ENCODE measurements around the gene NUP210L. TPM values are rescaled to one million over a fixed set of nuclear protein-coding genes. Genes with fewer than 3 reads are reported as not detected.

NUP210L gene
- total and polyA plus RNA-seq, 2 of the 13 experiments (the other 11 are each of a cell fraction or from before 2014, with no cell fraction given) = not detected

- TF ChIP-seq SAP130 (CRISPR knock-in tag; IDR thresholded peaks at IDR 0.05; ENCODE audit: low read depth) (peak; percentile 92), ZNF337 (CRISPR knock-in tag; IDR thresholded peaks at IDR 0.05; ENCODE audit: borderline replicate concordance, low read depth) (peak; percentile 47; the same call in 1 of the 2 replicates), JUNB (CRISPR knock-in tag; IDR thresholded peaks at IDR 0.05; ENCODE audit: borderline replicate concordance) (no peak), ZNF672 (CRISPR knock-in tag; IDR thresholded peaks at IDR 0.05) (no peak), GABPA (IDR thresholded peaks at IDR 0.05; ENCODE audit: low read depth, low read length) (no peak; the same call in 1 of the 2 replicates), GABPA (CRISPR knock-in tag; IDR thresholded peaks at IDR 0.05; ENCODE audit: low read depth) (peak; percentile 75), THYN1 (CRISPR knock-in tag; IDR thresholded peaks at IDR 0.05; ENCODE audit: borderline replicate concordance, low read depth) (0 out of 2 replicates have a peak, but pooled peaks have one; percentile 14), MEF2D (CRISPR knock-in tag; IDR thresholded peaks at IDR 0.05) (0 out of 2 replicates have a peak, but pooled peaks have one; percentile 85), ZNF382 (CRISPR knock-in tag; IDR thresholded peaks at IDR 0.05; ENCODE audit: borderline replicate concordance) (no peak), ZNF879 (CRISPR knock-in tag; IDR thresholded peaks at IDR 0.05) (0 out of 2 replicates have a peak, but pooled peaks have one; percentile 59), PHF8 (CRISPR knock-in tag; IDR thresholded peaks at IDR 0.05) (peak; percentile 82), DPF2 (CRISPR knock-in tag; IDR thresholded peaks at IDR 0.05; ENCODE audit: borderline replicate concordance, low read depth) (no peak), THRA (CRISPR knock-in tag; IDR thresholded peaks at IDR 0.05; ENCODE audit: borderline replicate concordance) (peak; percentile 58), HNRNPH1 (optimal IDR thresholded peaks at IDR 0.05; ENCODE audit: low read depth, low read length) (no peak), ZSCAN31 (CRISPR knock-in tag; IDR thresholded peaks at IDR 0.05; ENCODE audit: low read depth) (peak; percentile 89), ZSCAN29 (CRISPR knock-in tag; conservative IDR thresholded peaks at IDR 0.05) (peak; percentile 82), EHMT2 (IDR thresholded peaks at IDR 0.05; ENCODE audit: borderline replicate concordance, low read depth, low read length) (no peak; the same call in 1 of the 2 replicates), FOXK2 (IDR thresholded peaks at IDR 0.05) (peak; percentile 73), ZNF530 (CRISPR knock-in tag; IDR thresholded peaks at IDR 0.05; ENCODE audit: low read depth) (no peak), ASH2L (IDR thresholded peaks at IDR 0.05; ENCODE audit: insufficient read length, low read depth, low read length) (peak; percentile 81)
- TF ChIP-seq, protein P1, sequence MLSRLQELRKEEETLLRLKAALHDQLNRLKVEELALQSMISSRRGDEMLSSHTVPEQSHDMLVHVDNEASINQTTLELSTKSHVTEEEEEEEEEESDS (CRISPR knock-in tag; IDR thresholded peaks at IDR 0.05; ENCODE audit: borderline replicate concordance) = no peak
- TF ChIP-seq, protein P2, sequence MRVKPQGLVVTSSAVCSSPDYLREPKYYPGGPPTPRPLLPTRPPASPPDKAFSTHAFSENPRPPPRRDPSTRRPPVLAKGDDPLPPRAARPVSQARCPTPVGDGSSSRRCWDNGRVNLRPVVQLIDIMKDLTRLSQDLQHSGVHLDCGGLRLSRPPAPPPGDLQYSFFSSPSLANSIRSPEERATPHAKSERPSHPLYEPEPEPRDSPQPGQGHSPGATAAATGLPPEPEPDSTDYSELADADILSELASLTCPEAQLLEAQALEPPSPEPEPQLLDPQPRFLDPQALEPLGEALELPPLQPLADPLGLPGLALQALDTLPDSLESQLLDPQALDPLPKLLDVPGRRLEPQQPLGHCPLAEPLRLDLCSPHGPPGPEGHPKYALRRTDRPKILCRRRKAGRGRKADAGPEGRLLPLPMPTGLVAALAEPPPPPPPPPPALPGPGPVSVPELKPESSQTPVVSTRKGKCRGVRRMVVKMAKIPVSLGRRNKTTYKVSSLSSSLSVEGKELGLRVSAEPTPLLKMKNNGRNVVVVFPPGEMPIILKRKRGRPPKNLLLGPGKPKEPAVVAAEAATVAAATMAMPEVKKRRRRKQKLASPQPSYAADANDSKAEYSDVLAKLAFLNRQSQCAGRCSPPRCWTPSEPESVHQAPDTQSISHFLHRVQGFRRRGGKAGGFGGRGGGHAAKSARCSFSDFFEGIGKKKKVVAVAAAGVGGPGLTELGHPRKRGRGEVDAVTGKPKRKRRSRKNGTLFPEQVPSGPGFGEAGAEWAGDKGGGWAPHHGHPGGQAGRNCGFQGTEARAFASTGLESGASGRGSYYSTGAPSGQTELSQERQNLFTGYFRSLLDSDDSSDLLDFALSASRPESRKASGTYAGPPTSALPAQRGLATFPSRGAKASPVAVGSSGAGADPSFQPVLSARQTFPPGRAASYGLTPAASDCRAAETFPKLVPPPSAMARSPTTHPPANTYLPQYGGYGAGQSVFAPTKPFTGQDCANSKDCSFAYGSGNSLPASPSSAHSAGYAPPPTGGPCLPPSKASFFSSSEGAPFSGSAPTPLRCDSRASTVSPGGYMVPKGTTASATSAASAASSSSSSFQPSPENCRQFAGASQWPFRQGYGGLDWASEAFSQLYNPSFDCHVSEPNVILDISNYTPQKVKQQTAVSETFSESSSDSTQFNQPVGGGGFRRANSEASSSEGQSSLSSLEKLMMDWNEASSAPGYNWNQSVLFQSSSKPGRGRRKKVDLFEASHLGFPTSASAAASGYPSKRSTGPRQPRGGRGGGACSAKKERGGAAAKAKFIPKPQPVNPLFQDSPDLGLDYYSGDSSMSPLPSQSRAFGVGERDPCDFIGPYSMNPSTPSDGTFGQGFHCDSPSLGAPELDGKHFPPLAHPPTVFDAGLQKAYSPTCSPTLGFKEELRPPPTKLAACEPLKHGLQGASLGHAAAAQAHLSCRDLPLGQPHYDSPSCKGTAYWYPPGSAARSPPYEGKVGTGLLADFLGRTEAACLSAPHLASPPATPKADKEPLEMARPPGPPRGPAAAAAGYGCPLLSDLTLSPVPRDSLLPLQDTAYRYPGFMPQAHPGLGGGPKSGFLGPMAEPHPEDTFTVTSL (CRISPR knock-in tag; IDR thresholded peaks at IDR 0.05; ENCODE audit: borderline replicate concordance) = peak; percentile 41; the same call in 1 of the 2 replicates
Observed at GRCh38 chr1:153967107-153967999, 187.5 kb downstream of the NUP210L start, which contains the start of gene CREB3L4 (continued).

Data from HepG2 (cell line).